Lower lobe of right lung (tissue), 2 donors: ENCODE results near the gene IFT172. TPM values are rescaled to one million over a fixed set of nuclear protein-coding genes. Genes with fewer than 3 reads are reported as not detected.

ENCODE experiments used
- ATAC-seq, 2 donors: fragments of 200-7000 bp; cut with Tn5 transposase; one replicate each; pipeline ENCODE4 v1.9.1; 2020 to 2022; ENCODE audit warnings: mild to moderate bottlenecking in 2 of 2, moderate library complexity in 2 of 2
- DNase-seq: peaks from one replicate; pipeline ENCODE4 v3.0.0-alpha.2; 2020
- H3K27ac ChIP-seq: fragments of 200-600 bp; one replicate; pipeline ENCODE4 v1.8.0; 2022
- H3K27me3 ChIP-seq: fragments of 200-600 bp; one replicate; pipeline ENCODE4 v1.8.0; 2022; ENCODE audit warnings: low read depth
- H3K36me3 ChIP-seq: fragments of 200-600 bp; one replicate; pipeline ENCODE4 v1.8.0; 2022; ENCODE audit warnings: mild to moderate bottlenecking
- H3K4me1 ChIP-seq: fragments of 200-600 bp; one replicate; pipeline ENCODE4 v1.8.0; 2022
- H3K4me3 ChIP-seq: fragments of 200-600 bp; one replicate; pipeline ENCODE4 v1.8.0; 2022; ENCODE audit warnings: mild to moderate bottlenecking
- H3K9me3 ChIP-seq: fragments of 200-600 bp; one replicate; pipeline ENCODE4 v1.8.0; 2022
- intact Hi-C: fragments of 100-400 bp; cut with DNase I; formaldehyde crosslinking; loops from one replicate; pipeline ENCODE4 v1.11.0; 2022
- total RNA-seq: library from RNA; stranded (reverse); fragmentation: NEBNext Ultra II Directional; extraction: Animal tissue kit (Norgen Biotek cat#: 25700); gene quantifications from one replicate; pipeline ENCODE4 v1.2.1, GENCODE V29; 2021
- TF ChIP-seq, protein P1 (sequence below): fragments of 200-600 bp; IDR thresholded peaks from one replicate; pipeline ENCODE4 v1.8.0; 2022; ENCODE audit warnings: antibody characterized with exemption, mild to moderate bottlenecking
- donor health status: DM: no; HTN: yes; CAD: no; lungs with severe emphysema.

The IFT172 gene
- total RNA-seq, 1 donor from 2014 or later = 38.1 TPM

DNA sequence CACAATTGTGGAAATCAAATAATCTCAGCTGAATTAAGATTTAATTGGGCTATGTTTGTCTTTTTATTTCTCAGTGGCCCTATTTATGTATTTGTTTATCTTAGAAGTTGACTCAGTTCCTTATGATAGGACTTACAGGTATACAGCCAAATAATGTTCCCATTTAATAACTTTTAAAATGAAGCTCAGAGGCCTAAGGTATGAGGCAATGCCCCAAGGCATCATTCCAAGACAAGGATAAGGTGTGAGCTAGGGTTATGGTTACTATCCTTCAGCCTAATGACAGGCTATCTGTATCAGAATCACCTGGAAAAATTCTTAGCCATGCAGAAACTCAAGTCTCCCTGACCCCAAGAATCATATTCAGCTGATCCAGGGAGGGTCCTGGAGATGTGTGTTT is 68.5 kb downstream of the IFT172 start:
- Histone ChIP-seq H3K4me3 (no peak overlapping the region), H3K4me1 (no peaks in the 10 kb centered on the region), H3K36me3 (no peaks in the 10 kb centered on the region), H3K9me3 (no peaks in the 10 kb centered on the region), H3K27ac (no peak overlapping the region), H3K27me3 (no peaks in the 10 kb centered on the region)
- DNase-seq (no peak), ATAC-seq (no peak)
- TF ChIP-seq, protein P1, sequence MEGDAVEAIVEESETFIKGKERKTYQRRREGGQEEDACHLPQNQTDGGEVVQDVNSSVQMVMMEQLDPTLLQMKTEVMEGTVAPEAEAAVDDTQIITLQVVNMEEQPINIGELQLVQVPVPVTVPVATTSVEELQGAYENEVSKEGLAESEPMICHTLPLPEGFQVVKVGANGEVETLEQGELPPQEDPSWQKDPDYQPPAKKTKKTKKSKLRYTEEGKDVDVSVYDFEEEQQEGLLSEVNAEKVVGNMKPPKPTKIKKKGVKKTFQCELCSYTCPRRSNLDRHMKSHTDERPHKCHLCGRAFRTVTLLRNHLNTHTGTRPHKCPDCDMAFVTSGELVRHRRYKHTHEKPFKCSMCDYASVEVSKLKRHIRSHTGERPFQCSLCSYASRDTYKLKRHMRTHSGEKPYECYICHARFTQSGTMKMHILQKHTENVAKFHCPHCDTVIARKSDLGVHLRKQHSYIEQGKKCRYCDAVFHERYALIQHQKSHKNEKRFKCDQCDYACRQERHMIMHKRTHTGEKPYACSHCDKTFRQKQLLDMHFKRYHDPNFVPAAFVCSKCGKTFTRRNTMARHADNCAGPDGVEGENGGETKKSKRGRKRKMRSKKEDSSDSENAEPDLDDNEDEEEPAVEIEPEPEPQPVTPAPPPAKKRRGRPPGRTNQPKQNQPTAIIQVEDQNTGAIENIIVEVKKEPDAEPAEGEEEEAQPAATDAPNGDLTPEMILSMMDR = no peak
- intact Hi-C loops = no loop called here

DNA sequence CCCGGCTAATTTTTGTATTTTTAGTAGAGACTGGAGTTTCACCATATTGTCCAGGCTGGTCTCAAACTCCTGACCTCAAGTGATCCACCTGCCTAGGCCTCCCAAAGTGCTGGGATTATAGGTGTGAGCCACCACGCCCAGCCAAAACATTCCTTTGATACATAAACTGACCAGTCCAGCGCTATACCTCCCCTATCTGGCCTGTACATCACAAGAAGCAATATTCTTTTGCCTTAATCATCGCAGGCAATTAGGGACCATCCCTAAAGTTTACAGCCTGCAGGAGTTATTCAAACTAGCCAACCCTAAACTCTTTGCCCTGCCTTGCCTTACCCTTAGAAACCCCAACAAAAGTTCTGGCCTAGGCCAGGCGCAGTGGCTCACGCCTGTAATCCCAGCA is 73.4 kb downstream of the IFT172 start:
- Histone ChIP-seq H3K27ac (no peak overlapping the region), H3K4me3 (no peak overlapping the region), H3K27me3 (no peaks in the 10 kb centered on the region), H3K4me1 (no peaks in the 10 kb centered on the region), H3K36me3 (no peaks in the 10 kb centered on the region), H3K9me3 (no peaks in the 10 kb centered on the region)
- ATAC-seq (no peak), DNase-seq (no peak)
- TF ChIP-seq, protein P1 = no peak
- intact Hi-C loops = no loop called here

DNA sequence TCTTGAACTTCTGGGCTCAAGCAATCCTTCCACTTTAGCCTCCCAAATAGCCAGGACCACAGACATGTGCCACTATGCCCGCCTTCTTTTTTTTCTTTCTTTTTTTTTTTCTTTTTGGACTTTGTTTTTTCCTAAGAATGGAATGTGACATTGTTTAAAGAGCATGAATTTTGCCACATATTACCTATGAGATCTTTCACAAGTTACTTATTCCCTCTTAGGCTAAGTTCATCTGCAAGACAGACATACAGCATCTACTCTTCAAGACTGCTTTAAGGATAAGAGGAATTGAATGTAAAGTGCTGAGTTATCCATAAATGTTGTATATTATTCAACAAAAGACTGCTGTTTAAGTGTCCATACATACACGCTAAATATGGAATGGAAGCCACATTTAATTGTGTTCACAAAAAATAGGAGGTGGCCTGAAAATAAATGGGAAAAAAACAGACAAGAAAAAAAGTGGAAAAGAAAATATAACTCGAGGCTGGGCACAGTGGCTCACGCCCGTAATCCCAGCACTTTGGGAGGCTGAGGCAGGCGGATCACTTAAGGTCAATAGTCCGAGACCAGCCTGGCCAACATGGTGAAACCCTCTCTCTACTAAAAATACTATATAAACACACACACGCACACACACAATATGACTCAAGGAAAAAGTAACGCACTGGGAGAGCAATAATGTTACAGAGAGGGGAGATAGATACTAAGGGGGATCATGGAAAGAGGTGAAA is 77.0 kb downstream of the IFT172 start:
- ATAC-seq = no peak
- TF ChIP-seq, protein P1 = no peak

DNA sequence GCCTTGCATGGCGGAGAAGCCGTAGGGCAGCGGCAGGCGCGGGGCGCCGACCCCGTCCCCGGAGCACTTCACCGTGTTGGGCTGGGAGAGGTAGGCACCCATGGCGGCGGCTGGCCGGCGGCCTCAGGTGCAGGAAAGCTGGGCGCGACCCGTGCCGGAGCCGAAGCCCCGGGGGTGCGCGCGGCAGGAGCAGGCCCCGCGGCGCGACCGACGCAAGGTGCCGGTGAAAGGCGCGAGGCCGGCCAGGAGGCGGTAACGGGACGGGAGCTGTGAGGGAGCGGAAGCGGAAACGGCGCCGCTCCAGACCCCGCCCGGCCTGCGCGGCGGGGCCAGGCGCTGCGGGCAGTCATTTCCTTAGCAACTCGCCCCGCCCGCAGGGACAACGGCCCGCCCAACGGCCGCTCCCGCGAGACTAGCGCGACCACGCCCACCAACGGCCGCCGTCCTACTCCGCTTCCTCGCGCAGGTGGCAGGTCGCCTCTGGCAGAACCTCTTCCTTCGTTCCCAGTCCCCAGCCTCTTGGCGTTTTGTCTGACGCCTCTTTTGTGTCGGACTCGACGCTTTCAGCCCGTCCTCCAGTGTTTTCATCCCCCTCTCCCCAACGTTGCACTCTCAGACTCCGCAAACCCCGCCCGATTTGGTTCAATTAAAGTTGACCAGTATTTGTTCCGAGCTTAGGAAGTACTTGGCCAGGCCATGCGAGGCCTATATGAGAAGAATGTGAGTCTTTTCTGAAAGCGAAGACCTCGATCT is 80.0 kb downstream of the IFT172 start, which contains the start of gene PPM1G:
TSS of gene PPM1G (minus strand) at position 271 of the 753 bp plus-strand sequence. CDS start at position 102, 169 bp downstream.
- Histone ChIP-seq H3K9me3 (no peaks in the 10 kb centered on the region), H3K4me1 (peaks cover 31% of the 10 kb centered on the region), H3K27ac (peak within 1 kb of the TSS; percentile 92), H3K27me3 (no peaks in the 10 kb centered on the region), H3K36me3 (peaks cover 3% of the 10 kb centered on the region), H3K4me3 (peak within 1 kb of the TSS; percentile 99)
- TF ChIP-seq, protein P1 = no peak
- DNase-seq (peak; percentile 97), ATAC-seq (peak; percentile 100)
- intact Hi-C loops = no loop called here

More for the DNA sequence above, 77.0 kb downstream of the IFT172 start:
- no peak overlapping the region for H3K27ac ChIP-seq
- H3K36me3 ChIP-seq = no peaks in the 10 kb centered on the region
- no peak overlapping the region for H3K4me3 ChIP-seq
- no peaks in the 10 kb centered on the region for H3K9me3 ChIP-seq
- H3K4me1 ChIP-seq = peaks cover 17% of the 10 kb centered on the region
- intact Hi-C loops = no loop called here
- H3K27me3 ChIP-seq = no peaks in the 10 kb centered on the region
- DNase-seq = no peak

DNA sequence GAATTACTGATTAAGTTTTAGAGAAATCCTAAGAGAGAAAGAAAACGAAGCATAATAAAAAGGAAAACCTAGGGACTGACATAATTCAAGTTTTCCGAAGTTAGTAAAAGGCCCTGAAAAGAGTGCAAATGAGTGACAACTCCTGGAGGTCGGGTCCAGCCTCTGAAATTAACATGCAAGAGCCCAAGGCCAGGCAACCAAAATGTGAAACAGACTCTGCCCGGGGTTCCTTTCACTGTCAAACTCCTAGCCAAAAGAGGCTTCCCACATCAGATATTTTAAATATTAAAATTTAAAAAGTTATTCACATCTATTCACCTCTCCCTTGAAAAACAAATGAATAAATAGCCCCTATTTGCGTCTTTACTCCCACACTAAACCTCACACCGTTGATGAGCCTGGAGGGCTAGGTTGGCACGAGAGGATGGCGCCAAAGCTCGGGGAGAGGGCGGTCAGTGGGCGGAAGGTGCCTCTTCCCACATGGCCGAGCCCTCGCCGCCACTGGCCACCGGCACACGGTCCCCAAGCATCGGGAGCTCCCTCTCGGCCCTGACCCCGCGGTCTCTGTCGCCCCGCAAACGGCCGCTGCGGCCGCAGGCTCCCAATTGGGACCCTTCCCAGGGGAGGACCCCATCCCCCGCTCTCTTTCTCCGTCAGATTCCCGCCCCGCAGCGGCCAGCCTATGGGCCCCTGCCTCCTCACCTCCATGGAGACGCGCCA is 80.8 kb downstream of the IFT172 start:
- H3K27me3 ChIP-seq = no peaks in the 10 kb centered on the region
- H3K4me1 ChIP-seq = peaks cover 31% of the 10 kb centered on the region
- ATAC-seq (peak; percentile 58 to 68), DNase-seq (no peak)
- peak overlapping the region; percentile 92 for H3K27ac ChIP-seq
- intact Hi-C loops = no loop called here
- TF ChIP-seq, protein P1 = no peak
- no peaks in the 10 kb centered on the region for H3K9me3 ChIP-seq
- peaks cover 3% of the 10 kb centered on the region for H3K36me3 ChIP-seq
- peak overlapping the region; percentile 99 for H3K4me3 ChIP-seq
